ENCODE data around the gene RFLNA.

RFLNA gene

DNA sequence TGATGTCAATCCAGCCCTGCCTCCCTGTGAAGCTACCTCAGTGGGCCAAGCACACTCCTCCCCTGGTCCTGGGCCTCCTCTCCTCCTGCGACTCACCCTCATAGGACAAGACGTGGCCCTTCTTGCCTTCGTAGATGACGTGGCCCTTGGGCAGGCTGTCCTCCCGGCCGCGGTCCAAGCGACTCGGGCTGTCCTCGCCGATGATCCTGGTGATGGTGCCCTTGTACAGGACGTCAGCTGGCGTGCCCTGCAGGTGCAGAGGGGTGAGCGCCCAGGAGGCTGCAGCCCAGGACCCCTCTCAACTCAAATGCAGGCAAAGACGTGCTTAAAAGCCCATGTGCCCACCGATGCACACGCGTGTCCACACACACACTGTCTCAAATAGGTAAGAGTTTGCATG lies 55.6 kb downstream of the RFLNA start:
- H3K4me3 Mint-ChIP-seq = no peak overlapping the region
- no peaks in the 10 kb centered on the region for H3K9me3 Mint-ChIP-seq
- H3K36me3 Mint-ChIP-seq (ENCODE audit: low read depth) = peaks cover 39% of the 10 kb centered on the region
- no peak overlapping the region for H3K27ac Mint-ChIP-seq
- H3K27me3 Mint-ChIP-seq (ENCODE audit: low read depth) = no peaks in the 10 kb centered on the region
- H3K4me1 Mint-ChIP-seq = no peaks in the 10 kb centered on the region
- TF ChIP-seq, protein P1, sequence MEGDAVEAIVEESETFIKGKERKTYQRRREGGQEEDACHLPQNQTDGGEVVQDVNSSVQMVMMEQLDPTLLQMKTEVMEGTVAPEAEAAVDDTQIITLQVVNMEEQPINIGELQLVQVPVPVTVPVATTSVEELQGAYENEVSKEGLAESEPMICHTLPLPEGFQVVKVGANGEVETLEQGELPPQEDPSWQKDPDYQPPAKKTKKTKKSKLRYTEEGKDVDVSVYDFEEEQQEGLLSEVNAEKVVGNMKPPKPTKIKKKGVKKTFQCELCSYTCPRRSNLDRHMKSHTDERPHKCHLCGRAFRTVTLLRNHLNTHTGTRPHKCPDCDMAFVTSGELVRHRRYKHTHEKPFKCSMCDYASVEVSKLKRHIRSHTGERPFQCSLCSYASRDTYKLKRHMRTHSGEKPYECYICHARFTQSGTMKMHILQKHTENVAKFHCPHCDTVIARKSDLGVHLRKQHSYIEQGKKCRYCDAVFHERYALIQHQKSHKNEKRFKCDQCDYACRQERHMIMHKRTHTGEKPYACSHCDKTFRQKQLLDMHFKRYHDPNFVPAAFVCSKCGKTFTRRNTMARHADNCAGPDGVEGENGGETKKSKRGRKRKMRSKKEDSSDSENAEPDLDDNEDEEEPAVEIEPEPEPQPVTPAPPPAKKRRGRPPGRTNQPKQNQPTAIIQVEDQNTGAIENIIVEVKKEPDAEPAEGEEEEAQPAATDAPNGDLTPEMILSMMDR (IDR thresholded peaks at IDR 0.05; ENCODE audit: unreplicated experiment in 3 of 3) = no peak

DNA sequence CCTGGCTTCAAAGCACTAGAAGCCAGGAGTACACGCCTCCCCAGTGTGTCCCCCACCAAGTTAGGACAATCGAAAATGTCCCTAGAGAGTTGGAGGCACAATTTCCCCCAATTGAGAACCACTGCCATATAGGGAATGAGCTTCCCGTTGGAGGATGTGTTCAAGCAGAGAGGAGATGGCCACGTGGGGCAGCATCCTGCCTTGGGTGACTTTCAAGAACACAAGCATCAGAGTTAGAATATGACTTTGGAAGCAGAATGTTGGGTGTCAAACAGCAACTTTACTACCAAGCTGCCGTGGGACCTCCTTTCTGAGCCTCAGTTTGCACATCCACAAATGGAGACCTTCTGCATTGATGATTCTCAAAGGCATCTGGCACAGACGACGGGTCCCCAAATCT lies 56.5 kb downstream of the RFLNA start:
- H3K27ac Mint-ChIP-seq = no peak overlapping the region
- H3K9me3 Mint-ChIP-seq = no peaks in the 10 kb centered on the region
- no peaks in the 10 kb centered on the region for H3K27me3 Mint-ChIP-seq (ENCODE audit: low read depth)
- peaks cover 40% of the 10 kb centered on the region for H3K36me3 Mint-ChIP-seq (ENCODE audit: low read depth)
- H3K4me3 Mint-ChIP-seq = no peak overlapping the region
- TF ChIP-seq, protein P1 (IDR thresholded peaks at IDR 0.05; ENCODE audit: unreplicated experiment in 3 of 3) = no peak
- H3K4me1 Mint-ChIP-seq = no peaks in the 10 kb centered on the region

- no peak overlapping the region for H3K4me3 Mint-ChIP-seq
- H3K9me3 Mint-ChIP-seq = no peaks in the 10 kb centered on the region
Measured at GRCh38 chr12:124352257-124352656, 57.4 kb downstream of the RFLNA start.

DNA sequence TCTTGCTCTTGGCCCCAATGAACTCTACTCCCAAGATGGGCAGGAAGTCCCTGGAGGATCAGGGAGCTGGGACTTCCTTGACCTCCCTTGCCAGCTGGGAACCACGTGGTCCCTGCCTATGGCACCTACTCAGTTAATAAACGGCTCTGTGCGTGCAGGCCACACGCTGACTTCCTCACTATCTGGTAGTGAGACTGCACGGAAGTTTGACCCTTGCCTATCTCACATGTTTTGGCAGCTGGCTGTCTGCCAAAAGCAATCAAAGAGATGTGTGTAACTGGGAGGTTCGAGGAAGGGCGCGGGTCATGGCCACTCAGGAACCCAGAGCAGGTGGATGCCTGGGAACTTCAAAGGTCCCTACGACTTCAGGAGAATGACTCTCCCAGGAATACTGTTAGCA lies 57.9 kb downstream of the RFLNA start:
- H3K27ac Mint-ChIP-seq = no peak overlapping the region
- no peaks in the 10 kb centered on the region for H3K27me3 Mint-ChIP-seq (ENCODE audit: low read depth)
- no peak overlapping the region for H3K4me3 Mint-ChIP-seq
- peaks cover 44% of the 10 kb centered on the region for H3K36me3 Mint-ChIP-seq (ENCODE audit: low read depth)
- TF ChIP-seq, protein P1 (IDR thresholded peaks at IDR 0.05; ENCODE audit: unreplicated experiment in 3 of 3) = no peak
- H3K4me1 Mint-ChIP-seq = peaks cover 8% of the 10 kb centered on the region
- no peaks in the 10 kb centered on the region for H3K9me3 Mint-ChIP-seq

More at GRCh38 chr12:124352257-124352656, 57.4 kb downstream of the RFLNA start:
- TF ChIP-seq, protein P1 (IDR thresholded peaks at IDR 0.05; ENCODE audit: unreplicated experiment in 3 of 3) = no peak
- Mint-ChIP-seq H3K36me3 (ENCODE audit: low read depth) (peaks cover 42% of the 10 kb centered on the region), H3K4me1 (peaks cover 2% of the 10 kb centered on the region), H3K27me3 (ENCODE audit: low read depth) (no peaks in the 10 kb centered on the region), H3K27ac (no peak overlapping the region)

GRCh38 chr12:124354400-124354799 lies 59.5 kb downstream of the RFLNA start:
- H3K36me3 Mint-ChIP-seq (ENCODE audit: low read depth) = peaks cover 46% of the 10 kb centered on the region

GRCh38 chr12:124356221-124356620 lies 61.3 kb downstream of the RFLNA start:
- no peak overlapping the region for H3K4me3 Mint-ChIP-seq
- H3K4me1 Mint-ChIP-seq = peaks cover 19% of the 10 kb centered on the region
- TF ChIP-seq, protein P1 (IDR thresholded peaks at IDR 0.05; ENCODE audit: unreplicated experiment in 3 of 3) = no peak
- peaks cover 43% of the 10 kb centered on the region for H3K36me3 Mint-ChIP-seq (ENCODE audit: low read depth)
- H3K27me3 Mint-ChIP-seq (ENCODE audit: low read depth) = no peaks in the 10 kb centered on the region
- H3K9me3 Mint-ChIP-seq = no peaks in the 10 kb centered on the region
- peak overlapping the region in 1 of 3 experiments; percentile 51 for H3K27ac Mint-ChIP-seq

More at GRCh38 chr12:124354400-124354799, 59.5 kb downstream of the RFLNA start:
- Mint-ChIP-seq H3K27ac (no peak overlapping the region), H3K27me3 (ENCODE audit: low read depth) (no peaks in the 10 kb centered on the region), H3K4me1 (peaks cover 10% of the 10 kb centered on the region), H3K9me3 (no peaks in the 10 kb centered on the region), H3K4me3 (no peak overlapping the region)
- TF ChIP-seq, protein P1 (IDR thresholded peaks at IDR 0.05; ENCODE audit: unreplicated experiment in 3 of 3) = no peak
